ENCODE measurements around the gene ADGRB3.
"Not testable (repeated sequence)": the region's sequence is repeated elsewhere in the genome, so short reads cannot be mapped to it uniquely, and the experiment has no call there.

ADGRB3 gene

GRCh38 chr6:68743099-68743498 is 108.0 kb downstream of the ADGRB3 start:
- DNase-seq: no peak

- not testable (repeated sequence) for DNase-seq
These were observed 109.3 kb downstream of the ADGRB3 start for GRCh38 chr6:68744376-68744775.

- DNase-seq: no peak
These were observed 111.3 kb downstream of the ADGRB3 start for GRCh38 chr6:68746376-68746775.

DNA sequence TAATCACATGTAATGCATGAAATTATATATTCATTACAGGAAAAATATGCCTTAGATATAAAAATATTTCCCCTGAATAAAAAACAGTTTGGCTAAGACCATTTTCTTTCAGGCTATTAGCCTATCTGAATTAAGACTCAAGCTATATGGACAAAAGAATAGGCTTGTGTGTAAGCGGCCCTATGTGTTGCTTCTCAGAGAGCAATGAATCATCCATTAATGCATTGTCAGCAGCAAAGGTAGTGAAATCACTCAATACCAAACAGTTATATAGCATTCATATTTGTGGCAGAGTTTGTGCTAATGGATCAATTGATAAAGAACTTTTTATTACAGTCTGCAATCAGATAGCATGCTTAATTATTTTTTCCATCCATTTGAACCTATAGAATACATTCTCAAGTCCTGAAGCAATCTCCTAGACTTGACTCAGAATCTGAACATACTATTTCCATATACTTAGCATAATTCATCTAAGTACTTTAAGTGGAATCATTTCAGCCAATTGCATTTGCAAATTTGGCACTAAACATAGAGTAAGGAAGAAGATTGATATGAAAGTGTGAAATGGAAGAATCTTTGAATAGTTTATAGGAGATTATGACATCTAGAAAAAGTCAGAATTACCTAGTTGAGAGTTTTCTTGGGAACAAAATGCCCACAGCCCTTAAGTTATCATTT is 112.2 kb downstream of the ADGRB3 start:
- no peak for DNase-seq

DNA sequence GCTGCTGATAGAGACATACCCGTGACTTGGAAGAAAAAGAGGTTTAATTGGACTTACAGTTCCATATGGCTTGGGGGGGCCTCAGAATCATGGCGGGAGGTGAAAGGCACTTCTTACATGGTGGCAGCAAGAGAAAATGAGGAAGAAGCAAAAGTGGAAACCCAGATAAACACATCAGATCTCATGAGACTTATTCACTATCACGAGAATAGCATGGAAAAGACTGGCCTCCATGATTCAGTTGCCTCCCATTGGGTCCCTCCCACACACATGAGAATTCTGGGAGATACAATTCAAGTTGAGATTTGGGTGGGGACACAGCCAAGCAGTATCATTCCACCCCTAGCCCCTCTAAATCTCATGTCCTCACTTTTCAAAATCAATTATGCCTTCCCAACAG is 112.8 kb downstream of the ADGRB3 start:
- DNase-seq: not testable (repeated sequence)

DNA sequence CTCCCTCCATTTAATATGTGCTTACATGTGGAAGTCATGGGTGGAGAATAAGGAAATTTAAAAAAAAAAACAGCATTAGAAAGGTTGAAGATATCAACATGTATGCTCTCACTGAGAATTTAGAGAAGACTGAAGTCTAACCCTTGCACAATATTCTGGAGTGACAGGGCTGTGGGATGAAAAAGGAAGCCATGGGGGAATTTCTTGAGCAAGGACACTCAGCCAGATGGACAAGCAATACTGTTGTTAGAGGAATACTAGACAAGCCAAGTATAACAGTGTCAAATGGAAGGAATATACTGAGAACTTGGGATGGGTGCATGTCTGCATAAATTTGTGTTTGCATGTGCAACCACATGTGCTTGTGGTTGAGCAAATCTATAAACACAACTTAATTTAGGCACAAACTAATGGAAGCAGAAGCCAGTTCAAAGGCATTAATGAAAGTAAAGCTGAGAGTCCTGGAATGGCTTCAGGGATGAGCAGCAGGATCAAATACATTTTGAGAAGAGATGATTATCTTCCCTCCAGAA is 119.7 kb downstream of the ADGRB3 start:
- no peak for DNase-seq

DNA sequence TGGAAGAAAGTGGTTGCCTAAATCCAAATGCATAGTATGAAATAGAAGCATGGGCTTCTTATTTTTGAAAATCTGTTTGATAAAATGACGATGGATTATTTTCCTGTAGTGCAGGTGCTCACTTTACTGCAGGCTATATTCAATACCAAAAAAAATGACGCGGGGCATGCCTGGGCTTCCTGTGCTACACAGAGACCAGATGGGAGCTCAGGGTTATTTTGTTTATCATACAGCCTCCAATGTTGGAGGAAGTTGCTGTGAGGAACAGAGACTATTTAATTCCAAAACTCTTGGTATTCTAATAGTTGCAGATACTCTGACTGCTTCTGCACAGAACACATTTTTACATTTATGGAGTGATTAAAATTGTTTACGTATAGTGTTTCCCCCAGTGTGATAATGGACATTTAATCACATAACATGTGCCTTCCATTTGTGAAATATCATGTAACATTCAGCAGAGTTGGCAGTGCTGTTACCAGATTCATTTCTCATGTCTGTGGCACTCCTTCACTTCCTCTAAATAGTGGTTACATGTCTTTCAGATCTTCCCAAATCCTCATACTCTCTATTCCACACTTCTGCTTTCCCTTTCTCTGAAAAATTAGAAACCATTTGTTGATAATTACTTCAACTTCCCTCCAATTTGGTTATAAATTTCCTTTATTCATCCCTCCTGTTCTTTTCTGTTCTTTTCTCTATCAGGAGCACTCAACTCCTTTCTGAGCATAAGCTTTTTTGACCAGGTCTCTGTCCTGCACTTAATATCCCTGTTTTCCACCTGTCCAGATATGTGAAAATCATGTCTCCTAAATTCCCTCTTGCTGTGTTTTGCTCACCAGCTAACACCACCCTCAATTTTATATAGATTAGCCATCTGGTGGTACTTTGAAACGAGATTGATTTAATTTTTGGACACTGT is 121.6 kb downstream of the ADGRB3 start:
- no peak for DNase-seq

DNA sequence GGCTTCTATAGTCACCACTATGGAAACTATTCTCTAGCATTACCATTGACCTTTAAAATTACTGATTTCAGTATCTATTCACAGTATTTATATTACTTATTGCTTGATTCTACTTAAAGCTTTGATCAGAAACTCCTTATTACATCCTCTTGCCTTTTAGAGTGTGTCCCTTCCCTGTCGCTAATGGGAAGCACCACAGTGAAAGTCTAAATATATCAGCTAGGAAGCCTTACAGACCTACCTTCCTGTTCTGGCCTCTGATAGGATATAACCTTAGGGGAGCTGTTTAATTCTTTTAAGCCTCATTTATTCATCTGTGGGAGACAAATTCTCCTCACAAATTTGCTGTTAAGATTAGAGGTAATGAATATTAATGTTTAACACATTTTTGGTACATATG is 122.7 kb downstream of the ADGRB3 start:
- DNase-seq: no peak

DNA sequence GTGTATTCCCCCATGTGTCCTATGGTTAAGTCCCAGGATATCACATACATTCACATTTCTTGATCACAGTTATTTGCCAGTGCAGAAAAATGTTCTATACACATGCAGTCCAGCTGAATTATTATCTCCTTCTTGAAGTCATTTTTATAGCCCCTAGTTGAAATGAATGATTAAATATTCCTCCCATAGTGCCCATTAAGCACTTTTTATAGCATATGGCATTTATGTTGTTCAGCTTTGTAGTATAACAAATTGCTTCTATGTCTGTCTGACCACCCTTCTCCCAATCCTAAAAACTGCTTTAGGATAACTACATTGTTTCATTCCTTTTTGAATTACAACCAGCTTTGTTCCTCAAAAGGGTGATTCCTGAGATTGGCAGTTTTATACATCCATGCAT is 123.5 kb downstream of the ADGRB3 start:
- DNase-seq: no peak

DNA sequence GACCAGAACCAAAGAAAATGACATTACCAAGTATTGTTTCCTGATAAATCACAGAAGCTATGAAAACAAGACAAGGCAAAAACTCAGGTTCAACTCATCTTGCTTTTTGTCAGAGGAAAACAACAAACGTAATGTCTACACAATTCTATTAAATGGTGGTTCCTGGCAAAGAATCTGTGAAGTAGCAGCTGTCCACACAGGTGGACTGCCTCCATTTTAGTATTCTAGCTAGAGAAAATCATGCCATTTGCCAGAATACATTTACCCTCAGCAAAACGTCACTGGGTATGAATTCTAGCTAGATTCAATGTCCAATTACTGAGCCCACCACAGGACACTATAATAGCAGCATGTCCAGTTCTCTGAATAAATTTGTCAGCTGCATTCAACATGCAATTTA is 125.4 kb downstream of the ADGRB3 start:
- DNase-seq: no peak

DNA sequence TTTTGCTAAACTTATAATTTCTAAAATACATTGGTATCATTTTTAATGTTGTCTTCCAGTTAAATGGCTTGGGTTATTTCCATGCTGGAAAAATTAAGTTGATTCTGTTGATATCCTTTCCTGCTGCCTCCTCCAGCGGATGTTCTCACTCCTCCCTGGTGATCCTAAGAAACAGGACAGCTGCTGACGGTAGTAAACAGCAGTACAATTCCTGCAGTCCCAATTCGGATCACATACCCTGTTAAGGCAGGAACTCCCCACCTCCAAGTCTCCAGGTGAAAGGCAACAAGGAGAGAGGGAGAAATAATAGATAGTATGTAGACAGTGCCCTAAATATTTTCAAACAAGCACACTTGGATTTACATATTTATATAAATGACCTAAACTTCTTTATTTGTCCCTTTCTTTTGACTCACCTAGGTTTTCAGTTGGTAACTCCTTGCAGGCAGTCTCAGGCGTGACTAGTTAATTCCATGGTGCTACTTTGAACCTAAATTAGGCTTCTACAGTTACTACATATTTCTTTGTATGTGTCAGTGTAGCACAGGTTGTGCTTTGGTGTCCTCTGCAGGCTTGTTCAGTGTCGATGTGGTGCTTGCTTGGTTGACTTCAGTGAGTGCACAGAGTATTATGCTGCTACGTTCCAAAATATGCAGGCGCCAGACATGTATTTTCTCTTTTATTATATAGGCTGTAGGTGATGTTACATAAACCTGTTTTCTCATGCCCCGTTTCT is 126.0 kb downstream of the ADGRB3 start:
- no peak for DNase-seq

- DNase-seq: no peak
These were observed 126.9 kb downstream of the ADGRB3 start for GRCh38 chr6:68761985-68762384.

- DNase-seq: no peak
These were observed 136.3 kb downstream of the ADGRB3 start for GRCh38 chr6:68771426-68771825.

DNA sequence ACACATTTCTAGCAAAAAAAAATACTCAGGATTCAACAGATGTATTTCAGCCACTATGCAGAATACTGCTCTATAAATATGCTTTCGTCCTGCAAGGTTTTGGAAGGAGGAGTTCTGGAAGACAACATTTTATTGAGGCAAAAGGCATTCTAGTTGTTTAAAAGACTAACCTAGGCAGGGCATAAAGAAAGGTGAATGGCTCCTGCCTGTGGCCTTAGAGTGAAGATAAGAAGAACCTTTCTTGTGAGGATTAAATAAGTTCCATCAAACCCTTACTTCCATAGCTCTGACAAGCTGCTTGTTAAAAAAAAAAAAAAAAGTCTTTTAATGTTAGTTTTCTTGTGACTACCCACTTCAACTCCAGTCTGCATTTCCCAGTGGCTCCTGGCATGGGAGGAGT is 139.8 kb downstream of the ADGRB3 start:
- no peak for DNase-seq

DNA sequence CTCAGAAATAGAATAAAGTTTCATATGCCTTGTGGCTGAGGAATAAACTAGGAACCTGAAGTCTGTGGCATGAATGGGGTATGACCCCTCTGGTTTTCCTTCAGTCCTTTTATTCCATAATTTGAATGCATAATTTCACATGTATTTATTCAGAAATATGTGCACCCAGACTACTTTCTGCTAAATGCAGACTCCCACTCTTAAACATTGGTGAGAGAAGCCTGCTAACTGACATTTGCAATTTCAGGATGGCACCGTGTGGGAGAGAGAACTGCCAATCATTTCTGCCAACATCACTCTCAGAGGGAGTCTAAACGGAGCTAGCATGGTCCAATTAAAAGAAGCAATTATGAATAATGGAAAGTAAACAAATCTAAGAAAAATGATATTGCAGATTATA is 141.3 kb downstream of the ADGRB3 start:
- DNase-seq: no peak

DNA sequence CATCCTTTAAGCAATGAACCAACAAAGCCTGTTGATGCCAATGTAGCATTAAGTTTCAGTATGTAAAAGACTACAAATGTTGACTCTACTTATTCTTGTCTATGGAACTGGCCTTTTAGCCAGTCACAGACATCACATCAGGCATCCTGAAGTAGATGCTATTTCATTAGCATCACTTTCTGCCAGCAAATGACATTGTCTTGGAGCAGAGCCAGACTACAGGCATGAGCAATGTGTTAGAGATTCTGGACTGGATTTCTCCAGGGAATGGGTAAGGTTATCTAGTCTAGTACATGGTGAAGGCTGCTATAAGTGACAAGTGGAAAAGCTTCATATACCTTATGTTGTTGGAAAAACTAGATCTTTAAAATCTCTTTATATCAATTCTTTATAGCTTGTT is 142.9 kb downstream of the ADGRB3 start:
- DNase-seq: no peak

DNA sequence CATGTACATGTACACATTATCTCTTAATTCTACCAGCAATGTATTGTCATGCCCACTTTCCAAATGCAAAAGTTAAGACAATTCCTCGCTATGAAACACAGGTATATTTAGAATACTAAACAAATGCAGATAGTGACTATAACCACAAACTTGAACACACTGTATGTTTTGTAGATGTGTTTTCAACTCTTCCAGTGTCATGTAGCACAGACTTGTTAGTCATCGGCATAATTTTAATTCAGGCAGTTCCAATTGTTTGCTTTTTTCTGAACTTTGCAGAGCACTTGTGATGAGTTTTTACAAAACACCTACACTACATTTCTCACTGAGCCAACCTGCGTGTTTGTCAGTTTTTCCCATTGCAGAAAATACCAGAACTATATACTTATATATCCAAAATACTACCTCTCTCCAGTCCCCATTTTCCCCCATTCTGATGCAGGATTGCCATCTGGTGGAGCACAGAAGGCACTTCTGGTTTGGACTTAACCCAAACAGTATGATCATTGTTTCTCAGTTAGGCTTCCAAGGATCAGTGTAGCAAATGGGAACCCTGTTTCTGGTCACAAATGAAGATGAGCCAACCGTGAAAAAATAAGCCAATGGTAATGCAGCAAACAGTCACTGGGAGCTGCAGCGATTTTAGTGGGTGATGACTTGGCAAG is 143.4 kb downstream of the ADGRB3 start:
- DNase-seq: peak; percentile 62

DNA sequence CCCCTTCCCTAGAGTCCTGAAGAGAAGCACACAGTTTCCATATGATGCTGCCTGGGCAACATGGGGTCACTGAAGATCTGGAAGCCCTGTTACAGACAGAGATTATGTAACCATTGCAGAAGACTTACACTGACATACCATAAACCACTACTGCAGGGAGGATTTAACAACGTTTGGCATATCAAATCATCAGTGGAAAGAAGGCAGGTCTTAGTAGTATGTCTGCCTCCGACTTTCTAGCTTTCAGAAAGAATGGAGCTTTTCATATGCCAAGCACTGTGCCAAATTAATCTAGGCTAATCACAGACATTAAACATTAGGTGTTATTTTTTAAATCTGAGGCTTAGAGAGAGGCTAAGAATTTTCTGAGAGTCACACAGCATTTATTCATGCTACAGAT is 144.3 kb downstream of the ADGRB3 start:
- no peak for DNase-seq

DNA sequence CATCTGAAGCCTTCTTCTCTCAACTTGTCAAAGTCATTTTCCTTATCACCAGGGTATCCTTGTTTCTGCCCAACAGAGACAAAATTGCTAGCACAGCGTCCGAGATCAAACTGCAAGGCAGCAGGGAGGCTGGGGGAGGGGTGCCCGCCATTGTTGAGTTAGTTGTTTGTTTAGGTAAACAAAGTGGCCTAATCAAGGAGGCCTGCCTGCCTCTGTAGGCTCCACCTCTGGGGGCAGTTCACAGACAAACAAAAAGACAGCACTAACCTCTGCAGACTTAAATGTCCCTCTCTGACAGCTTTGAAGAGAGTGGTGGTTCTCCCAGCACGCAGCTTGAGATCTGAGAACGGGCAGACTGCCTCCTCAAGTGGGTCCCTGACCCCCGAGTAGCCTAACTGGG is 155.0 kb downstream of the ADGRB3 start:
- DNase-seq: not testable (repeated sequence)

- DNase-seq: peak; percentile 9
These were observed 179.9 kb downstream of the ADGRB3 start for GRCh38 chr6:68814976-68815375.

GRCh38 chr6:68826501-68826900 is 191.4 kb downstream of the ADGRB3 start:
- no peak for DNase-seq

GRCh38 chr6:68834551-68834950 is 199.5 kb downstream of the ADGRB3 start:
- DNase-seq: no peak

GRCh38 chr6:68838571-68838970 is 203.5 kb downstream of the ADGRB3 start:
- no peak for DNase-seq
